ENCODE measurements around the gene COP1.
"Not testable (repeated sequence)": the region's sequence is repeated elsewhere in the genome, so short reads cannot be mapped to it uniquely, and the experiment has no call there.

Gene COP1

GRCh38 chr1:176122282-176122681 lies 84.8 kb downstream of the COP1 start:
- DNase-seq (ENCODE audit: low spot score), result no peak

- DNase-seq (ENCODE audit: low spot score), result no peak
These were observed 87.5 kb downstream of the COP1 start for GRCh38 chr1:176119549-176119948.

GRCh38 chr1:176118985-176119384 lies 88.1 kb downstream of the COP1 start:
- DNase-seq (ENCODE audit: low spot score), result no peak

GRCh38 chr1:176111835-176112234 lies 95.3 kb downstream of the COP1 start:
- DNase-seq (ENCODE audit: low spot score), result no peak

GRCh38 chr1:176110203-176110602 lies 96.9 kb downstream of the COP1 start:
- no peak for DNase-seq (ENCODE audit: low spot score)

GRCh38 chr1:176102768-176103350 lies 104.2 kb downstream of the COP1 start:
- DNase-seq (ENCODE audit: low spot score), result no peak

GRCh38 chr1:176101951-176102642 lies 105.0 kb downstream of the COP1 start:
- no peak for DNase-seq (ENCODE audit: low spot score)

GRCh38 chr1:176098560-176098959 lies 108.5 kb downstream of the COP1 start:
- no peak for DNase-seq (ENCODE audit: low spot score)

- DNase-seq (ENCODE audit: low spot score), result no peak
These were observed 111.1 kb downstream of the COP1 start for GRCh38 chr1:176096015-176096414.

GRCh38 chr1:176090766-176091165 lies 116.3 kb downstream of the COP1 start:
- DNase-seq (ENCODE audit: low spot score), result no peak

- DNase-seq (ENCODE audit: low spot score), result not testable (repeated sequence)
These were observed 119.3 kb downstream of the COP1 start for GRCh38 chr1:176087746-176088145.

- peak; percentile 51 for DNase-seq (ENCODE audit: low spot score)
These were observed 133.4 kb downstream of the COP1 start for GRCh38 chr1:176073524-176074157.

- no peak for DNase-seq (ENCODE audit: low spot score)
These were observed 138.2 kb downstream of the COP1 start for GRCh38 chr1:176068901-176069300.

GRCh38 chr1:176068256-176068655 lies 138.8 kb downstream of the COP1 start:
- no peak for DNase-seq (ENCODE audit: low spot score)

GRCh38 chr1:176066709-176067108 lies 140.4 kb downstream of the COP1 start:
- DNase-seq (ENCODE audit: low spot score), result no peak

GRCh38 chr1:176058686-176059085 lies 148.4 kb downstream of the COP1 start:
- DNase-seq (ENCODE audit: low spot score), result no peak

GRCh38 chr1:176056312-176056711 lies 150.8 kb downstream of the COP1 start:
- DNase-seq (ENCODE audit: low spot score), result no peak

- no peak for DNase-seq (ENCODE audit: low spot score)
These were observed 151.7 kb downstream of the COP1 start for GRCh38 chr1:176055398-176055797.

- no peak for DNase-seq (ENCODE audit: low spot score)
These were observed 155.1 kb downstream of the COP1 start for GRCh38 chr1:176051902-176052518.

- DNase-seq (ENCODE audit: low spot score), result no peak
These were observed 155.7 kb downstream of the COP1 start for GRCh38 chr1:176051402-176051801.

GRCh38 chr1:176049582-176049981 lies 157.5 kb downstream of the COP1 start:
- no peak for DNase-seq (ENCODE audit: low spot score)

- DNase-seq (ENCODE audit: low spot score), result no peak
These were observed 160.2 kb downstream of the COP1 start for GRCh38 chr1:176046926-176047325.

GRCh38 chr1:176043537-176043936 lies 163.5 kb downstream of the COP1 start:
- DNase-seq (ENCODE audit: low spot score), result no peak

Measured in activated CD4-positive, alpha-beta T cell treated with anti-CD3 and anti-CD28 coated beads, Interleukin-2, Interleukin-4, amounts not matched to agents 100 ng/mL and 50 ng/mL, durations not matched to agents 16 hours and 8 hours (primary cell).